GM12891 (cell line): ENCODE data around the gene DYNC1I1.

Experiments used
- POLR2A ChIP-seq: IDR thresholded peaks from 2 replicates; pipeline ENCODE4 v1.6.1; 2011; ENCODE audit warnings: low read depth, low read length, control low read depth
- POLR2AphosphoS5 ChIP-seq: IDR thresholded peaks from 2 replicates; pipeline ENCODE4 v1.6.1; 2011; ENCODE audit warnings: low read depth, low read length, control low read depth
- POU2F2 ChIP-seq: IDR thresholded peaks from 2 replicates; pipeline ENCODE4 v1.6.1; 2011; ENCODE audit warnings: low read depth, mild to moderate bottlenecking, control low read depth, low read length, moderate library complexity
- SPI1 ChIP-seq: IDR thresholded peaks from 2 replicates; pipeline ENCODE4 v1.6.1; 2011; ENCODE audit warnings: low read depth, low read length, control low read depth
- TAF1 ChIP-seq: IDR thresholded peaks from 2 replicates; pipeline ENCODE4 v1.6.1; 2011; ENCODE audit warnings: low read depth, low read length, control low read depth

GRCh38 chr7:95776561-95777185 is 4.3 kb downstream of the DYNC1I1 start:
- no peak for TF ChIP-seq POLR2A
- TF ChIP-seq POU2F2 = no peak
- TF ChIP-seq TAF1 = no peak
- TF ChIP-seq POLR2AphosphoS5 = no peak
- TF ChIP-seq SPI1 = no peak
